DOHH2 (cell line): ENCODE results near the gene LAMA2.

Source experiments
- EZH2phosphoT487 ChIP-seq: fragments of 200-600 bp; sonication (generic); IDR thresholded peaks from 2 replicates; pipeline ENCODE4 v1.6.1; 2017; ENCODE audit warnings: borderline replicate concordance, mild to moderate bottlenecking, antibody characterized with exemption, low read length, moderate library complexity, mixed read lengths
- TF ChIP-seq, protein P1 (sequence below): fragments of 200-600 bp; sonication (generic); IDR thresholded peaks from one replicate; pipeline ENCODE4 v1.5.1; 2014; ENCODE audit warnings: antibody characterized with exemption, mild to moderate bottlenecking, low read depth, low read length; ENCODE audit not compliant: poor library complexity, severe bottlenecking

DNA sequence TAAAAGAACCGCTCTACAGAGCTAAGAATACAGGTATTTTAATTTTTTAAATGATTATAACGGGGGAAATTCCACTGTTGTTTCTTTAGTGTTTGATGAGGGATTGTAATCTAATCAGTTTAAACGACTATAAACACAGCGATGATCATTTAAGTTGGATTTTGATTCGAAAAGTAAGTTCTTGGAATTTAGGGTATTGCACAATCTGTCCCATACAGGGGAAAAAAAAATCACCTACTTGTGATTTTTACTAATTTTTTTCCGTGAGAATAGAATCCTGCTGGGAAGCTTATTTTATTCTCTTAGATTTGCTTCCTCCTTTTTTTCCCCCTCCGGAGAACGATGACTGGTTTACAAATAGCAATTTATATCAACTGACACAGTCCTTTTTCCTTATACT is 108.0 kb downstream of the LAMA2 start:
- TF ChIP-seq, protein P1, sequence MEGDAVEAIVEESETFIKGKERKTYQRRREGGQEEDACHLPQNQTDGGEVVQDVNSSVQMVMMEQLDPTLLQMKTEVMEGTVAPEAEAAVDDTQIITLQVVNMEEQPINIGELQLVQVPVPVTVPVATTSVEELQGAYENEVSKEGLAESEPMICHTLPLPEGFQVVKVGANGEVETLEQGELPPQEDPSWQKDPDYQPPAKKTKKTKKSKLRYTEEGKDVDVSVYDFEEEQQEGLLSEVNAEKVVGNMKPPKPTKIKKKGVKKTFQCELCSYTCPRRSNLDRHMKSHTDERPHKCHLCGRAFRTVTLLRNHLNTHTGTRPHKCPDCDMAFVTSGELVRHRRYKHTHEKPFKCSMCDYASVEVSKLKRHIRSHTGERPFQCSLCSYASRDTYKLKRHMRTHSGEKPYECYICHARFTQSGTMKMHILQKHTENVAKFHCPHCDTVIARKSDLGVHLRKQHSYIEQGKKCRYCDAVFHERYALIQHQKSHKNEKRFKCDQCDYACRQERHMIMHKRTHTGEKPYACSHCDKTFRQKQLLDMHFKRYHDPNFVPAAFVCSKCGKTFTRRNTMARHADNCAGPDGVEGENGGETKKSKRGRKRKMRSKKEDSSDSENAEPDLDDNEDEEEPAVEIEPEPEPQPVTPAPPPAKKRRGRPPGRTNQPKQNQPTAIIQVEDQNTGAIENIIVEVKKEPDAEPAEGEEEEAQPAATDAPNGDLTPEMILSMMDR = no peak
- TF ChIP-seq EZH2phosphoT487 = no peak
